Esophagus squamous epithelium (tissue), 4 donors: Measurements from ENCODE around the gene KCNK6.

ENCODE experiments used
- CTCF ChIP-seq, 6 experiments: fragments of 450-650 bp in 4 of 6; fragments of 200-600 bp in 2 of 6; sonication (generic) in 2 of 6; IDR thresholded peaks; one replicate each; pipeline ENCODE4 v1.5.1; 2016 to 2019; ENCODE audit warnings: antibody characterized with exemption in 6 of 6, mild to moderate bottlenecking in 4 of 6, moderate library complexity in 4 of 6
- POLR2A ChIP-seq, 4 donors: fragments of 450-650 bp; IDR thresholded peaks; one replicate each; pipeline ENCODE4 v1.6.1; 2017; ENCODE audit warnings: antibody characterized with exemption in 4 of 4, mild to moderate bottlenecking in 4 of 4, moderate library complexity in 3 of 4

DNA sequence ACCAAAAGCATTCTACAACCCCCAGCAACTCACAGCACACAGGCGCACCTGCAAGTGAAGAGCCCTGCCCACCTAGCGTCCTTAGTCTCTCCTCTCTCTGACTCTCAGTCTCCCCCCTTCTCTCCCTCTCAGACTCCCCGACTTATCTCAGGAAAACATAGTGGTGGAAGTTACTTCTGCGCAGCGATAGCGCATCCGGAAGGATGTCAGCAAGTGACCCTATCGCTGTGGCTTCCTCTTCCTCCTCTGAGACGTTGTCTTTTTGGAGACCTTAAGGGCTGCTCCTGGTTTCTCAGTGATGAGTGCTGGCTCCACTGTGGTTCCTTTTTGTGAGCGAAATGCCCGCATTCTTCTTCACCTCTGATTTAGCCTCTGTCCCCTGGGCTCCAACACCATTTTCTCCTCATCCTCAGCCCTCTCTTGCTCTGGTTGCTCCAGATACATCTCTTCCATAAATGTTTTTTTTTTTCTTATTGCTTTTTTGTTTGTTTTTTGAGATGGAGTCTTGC, 2.5 kb upstream of the KCNK6 start:
- TF ChIP-seq CTCF (IDR thresholded peaks at IDR 0.05), result no peak
- no peak for TF ChIP-seq POLR2A (IDR thresholded peaks at IDR 0.05)
